Stimulated activated CD4-positive, alpha-beta T cell treated with anti-CD3 and anti-CD28 coated beads, Interleukin-4, amount 100 ng/mL, for 48 hours (primary cell): ENCODE measurements around the gene TENM4.

Experiments used
- DNase-seq, 2 donors: peaks; one replicate each; pipeline ENCODE4 v3.0.0-alpha.2; 2020; ENCODE audit warnings: low read depth in 2 of 2

The TENM4 gene

DNA sequence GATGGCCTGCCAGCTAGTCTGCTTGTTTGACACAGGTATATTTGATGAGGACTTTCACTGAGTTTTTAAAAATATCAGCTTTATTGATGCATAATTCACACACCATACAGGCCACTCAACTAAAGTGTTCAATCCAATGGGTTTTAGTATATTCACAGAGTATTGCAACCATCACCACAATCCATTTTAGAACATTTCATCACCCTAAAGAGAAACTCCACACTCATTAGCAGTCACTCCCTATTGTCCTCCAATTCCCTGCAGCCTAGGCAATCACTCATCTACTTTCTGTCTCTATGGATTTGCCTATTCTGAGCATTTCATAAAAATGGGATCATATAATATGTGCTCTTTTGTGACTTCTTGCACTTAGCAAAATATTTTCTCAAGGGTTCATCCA is 468.2 kb downstream of the TENM4 start:
- DNase-seq: no peak

DNA sequence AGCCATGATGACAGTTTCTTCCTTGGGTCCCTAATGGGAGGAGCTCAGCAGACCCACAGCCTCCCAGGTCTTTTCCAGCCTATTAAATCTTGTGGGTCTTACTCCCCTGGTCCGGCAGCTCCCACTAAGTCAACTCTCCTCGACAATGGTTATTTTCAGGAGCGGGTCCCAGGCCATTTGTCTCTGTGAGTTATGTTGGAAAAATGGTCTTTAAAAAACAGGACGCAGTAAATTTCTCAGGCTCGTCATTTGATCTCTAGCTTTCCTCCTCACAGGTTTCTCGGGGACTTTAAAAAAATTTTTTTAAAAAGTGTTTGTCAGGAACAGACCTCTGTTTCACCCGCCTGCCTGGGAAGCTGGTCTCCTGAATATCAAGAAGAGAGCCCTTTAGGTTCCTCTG is 468.7 kb downstream of the TENM4 start:
- DNase-seq: no peak

DNA sequence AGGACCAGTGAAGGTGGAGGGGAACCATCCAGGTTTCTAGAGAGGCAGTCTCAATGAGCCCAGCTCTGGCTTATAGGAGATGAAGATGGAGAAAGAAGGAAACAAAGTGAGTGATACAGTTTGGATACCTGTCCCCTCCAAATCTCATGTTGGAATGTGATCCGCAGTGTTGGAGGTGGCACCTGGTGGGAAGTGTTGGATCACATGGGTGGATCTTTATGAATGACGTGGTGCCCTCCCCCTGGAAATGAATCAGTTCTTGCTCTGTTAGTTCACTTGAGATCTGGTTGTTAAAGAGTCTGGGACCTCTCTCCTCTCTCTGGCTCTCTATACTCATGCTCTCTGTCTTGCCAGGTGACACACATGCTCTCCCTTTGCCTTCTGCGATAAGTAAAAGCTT is 473.0 kb downstream of the TENM4 start:
- DNase-seq: no peak

- no peak for DNase-seq
These were observed 475.4 kb downstream of the TENM4 start for GRCh38 chr11:78965432-78965831.

GRCh38 chr11:78961937-78962701 is 478.7 kb downstream of the TENM4 start:
- DNase-seq: no peak

DNA sequence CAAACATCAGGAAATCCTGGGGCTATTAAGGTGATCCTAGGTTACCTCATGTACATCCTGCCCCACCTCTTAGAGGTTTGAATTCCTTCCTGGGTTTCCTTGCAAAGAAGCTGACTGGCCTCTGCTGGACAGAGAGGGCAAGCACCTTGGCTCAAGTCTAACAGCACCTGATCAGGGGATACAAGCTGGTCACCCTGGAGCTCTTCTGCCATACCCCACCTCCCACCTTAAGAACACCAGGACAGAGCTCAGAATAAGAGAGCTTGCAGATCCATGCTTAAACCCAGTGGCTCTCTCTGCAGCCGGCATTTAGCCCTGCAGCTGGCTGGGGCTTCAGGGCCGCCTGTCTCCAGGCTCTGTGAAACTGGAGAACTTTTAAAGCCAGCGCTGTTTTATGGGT is 479.6 kb downstream of the TENM4 start:
- no peak for DNase-seq

DNA sequence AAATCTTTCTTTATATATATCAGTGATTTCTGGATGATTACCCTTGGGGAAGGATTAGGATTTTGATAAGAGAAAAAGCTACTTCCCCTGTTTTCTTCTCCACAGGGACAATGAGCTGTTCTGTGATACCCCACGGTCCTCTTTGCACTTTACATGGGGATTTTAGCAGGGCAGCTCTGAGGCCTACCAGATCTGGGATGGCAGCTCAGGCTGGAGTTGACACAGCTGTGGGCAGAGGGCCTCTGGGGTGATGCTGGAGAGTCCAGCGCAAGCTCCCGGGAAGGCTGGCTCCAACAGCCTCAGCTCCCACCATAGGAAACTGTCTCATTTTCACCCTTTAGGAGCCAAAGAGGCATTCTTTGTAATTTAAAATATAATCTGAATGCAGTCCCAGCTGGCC is 482.4 kb downstream of the TENM4 start:
- no peak for DNase-seq

DNA sequence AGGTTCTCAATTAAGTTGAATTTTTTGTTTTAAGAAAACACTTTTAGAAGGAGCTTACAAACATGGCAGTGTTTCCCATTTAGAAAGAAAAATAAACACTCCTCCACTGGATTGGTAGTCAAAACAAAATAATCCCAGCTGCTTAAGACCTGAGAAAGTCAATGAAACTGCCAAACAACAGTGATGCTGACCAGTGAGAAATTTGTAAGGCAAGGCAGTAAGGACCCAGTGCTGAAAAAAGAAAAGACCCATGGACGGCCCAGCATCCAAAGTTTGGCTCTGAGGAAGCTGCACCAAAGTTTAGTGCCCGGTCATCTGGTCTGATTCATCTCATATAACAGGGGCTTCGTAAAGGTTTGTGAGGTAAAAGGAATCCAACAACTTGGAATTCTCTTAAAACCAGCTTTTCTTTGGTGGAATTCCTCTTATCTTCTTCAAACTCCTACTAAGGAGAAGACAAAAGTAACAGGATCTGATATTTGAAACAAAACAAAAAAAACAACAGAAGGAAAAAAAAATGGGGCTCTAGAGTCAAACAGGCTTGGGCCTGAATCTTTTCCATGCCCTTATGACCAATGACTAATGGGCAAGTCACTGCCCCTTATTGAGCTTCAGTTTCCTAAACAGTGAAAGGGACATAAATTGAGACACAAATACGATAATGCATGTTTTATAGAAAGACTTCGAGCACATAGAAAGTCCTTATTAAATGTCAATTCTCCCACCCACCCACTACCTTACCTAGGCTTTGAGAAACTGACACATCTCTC is 483.2 kb downstream of the TENM4 start:
- no peak for DNase-seq

DNA sequence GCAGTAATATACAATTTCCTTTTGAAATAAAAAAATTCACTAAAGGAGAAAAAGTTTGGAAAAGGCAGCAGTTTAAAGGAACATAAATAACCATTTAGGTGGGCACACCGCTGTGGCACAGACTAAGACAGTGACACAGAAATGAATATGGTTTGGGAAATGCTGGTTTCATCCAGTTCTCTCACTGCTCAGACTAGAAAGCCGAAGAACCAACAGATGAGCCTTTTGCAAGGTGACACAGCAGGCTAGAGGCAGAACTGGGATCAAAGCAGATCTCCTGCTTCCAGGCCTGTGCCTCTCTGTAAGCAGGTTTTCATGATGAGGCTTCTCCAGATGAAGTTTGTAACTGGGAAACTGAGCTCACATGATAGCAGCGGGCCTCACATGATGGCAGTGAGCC is 486.1 kb downstream of the TENM4 start:
- no peak for DNase-seq

DNA sequence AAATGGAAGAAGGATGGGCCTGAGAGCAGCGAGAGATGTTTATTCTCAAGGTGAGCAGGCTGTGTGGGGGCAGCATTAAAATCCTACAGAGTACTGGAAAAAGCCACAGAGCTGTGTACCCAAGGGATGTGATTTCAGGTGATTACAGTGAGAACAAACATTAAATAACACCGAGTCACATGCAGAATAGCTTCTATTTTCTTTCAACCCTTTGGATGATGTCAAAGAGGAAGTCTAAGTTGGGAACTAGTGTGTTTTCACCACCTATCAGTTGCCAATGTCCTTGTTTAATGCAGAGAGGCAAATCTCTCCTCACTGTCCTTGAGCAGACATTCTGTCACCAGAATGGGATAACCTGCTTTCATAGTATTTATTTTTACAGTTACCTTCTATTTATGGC is 486.6 kb downstream of the TENM4 start:
- no peak for DNase-seq

DNA sequence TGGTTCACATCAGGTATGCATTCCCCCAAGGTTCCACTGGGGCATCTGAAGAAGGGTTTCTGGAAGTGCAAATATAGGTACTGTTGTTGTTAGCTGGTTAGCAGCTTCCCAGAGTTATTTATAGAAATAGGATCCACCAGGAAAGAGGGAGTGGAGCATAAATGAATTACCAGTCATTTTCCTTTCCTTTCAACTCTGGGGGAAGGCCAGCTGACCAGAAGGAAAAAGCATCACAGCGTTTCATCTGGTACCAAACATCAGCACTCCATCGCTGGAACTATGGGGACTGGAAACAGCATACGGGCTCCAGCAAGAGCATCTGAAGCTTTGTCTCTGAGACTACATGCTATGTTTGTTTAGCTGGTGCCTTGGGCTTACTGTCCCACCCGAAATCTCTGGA is 487.9 kb downstream of the TENM4 start:
- DNase-seq: no peak

DNA sequence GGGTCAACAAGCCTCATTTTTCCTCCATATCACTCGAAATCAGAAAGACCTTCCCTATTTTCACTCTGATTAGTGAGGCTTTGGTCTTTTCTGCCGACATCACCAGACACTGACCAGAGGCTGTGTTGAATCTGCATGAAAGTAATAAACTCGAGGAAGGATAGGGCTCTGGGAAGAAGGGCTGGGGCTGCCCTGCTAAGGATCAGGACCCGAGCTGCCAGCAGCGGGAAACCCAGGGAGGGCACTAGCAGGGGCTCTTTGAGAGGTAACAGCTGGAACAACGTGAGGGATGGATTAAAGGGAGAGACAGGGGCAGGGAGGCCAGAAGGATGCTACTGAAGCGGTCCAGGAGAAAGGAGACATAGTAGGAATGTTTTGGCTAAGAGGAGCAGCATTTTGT is 488.7 kb downstream of the TENM4 start:
- no peak for DNase-seq

- no peak for DNase-seq
These were observed 490.7 kb downstream of the TENM4 start for GRCh38 chr11:78949976-78950690.

DNA sequence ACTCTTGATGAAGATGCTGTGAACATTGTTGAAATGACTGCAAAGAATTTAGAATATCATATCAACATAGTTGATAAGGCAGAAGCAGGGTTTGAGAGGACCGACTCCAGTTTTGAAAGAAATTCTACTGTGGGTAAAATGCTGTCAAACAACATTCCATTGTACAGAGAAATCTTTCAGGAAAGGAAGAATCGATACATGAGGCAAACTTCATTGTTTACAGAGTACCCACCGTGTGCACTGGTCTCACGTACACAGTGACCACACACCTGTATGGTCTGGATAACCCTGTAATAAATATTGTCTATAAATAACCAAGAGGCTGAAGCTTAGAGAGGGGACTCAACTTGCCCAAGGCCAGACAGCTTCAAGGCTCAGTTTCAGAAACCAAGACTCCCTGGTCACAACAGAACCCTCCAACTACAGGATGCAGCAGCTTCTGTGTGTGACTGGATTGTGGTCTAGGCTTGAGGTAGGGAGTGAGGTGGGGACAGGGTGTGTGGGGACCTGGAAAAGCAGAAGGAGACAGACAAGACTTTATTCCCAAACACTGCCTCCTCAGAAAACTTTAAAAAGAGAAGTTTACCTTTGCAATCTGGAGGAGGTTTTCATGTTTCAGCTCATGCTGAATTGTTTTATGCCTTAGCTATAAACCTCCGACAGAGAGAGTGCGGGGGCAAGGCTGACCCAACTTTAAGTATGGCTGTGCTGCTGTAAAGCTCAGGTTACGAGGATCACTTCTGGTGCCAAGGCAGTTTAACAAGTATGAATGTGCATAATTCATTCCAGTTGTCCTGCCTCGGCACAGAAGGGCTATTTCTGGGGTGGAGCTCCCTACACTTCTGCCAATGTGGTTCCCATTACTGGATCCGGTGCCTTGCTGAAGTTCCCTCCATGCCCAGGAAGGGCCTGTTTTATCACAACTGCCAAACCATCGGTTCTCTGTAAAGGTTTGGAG is 493.6 kb downstream of the TENM4 start:
- DNase-seq: no peak

DNA sequence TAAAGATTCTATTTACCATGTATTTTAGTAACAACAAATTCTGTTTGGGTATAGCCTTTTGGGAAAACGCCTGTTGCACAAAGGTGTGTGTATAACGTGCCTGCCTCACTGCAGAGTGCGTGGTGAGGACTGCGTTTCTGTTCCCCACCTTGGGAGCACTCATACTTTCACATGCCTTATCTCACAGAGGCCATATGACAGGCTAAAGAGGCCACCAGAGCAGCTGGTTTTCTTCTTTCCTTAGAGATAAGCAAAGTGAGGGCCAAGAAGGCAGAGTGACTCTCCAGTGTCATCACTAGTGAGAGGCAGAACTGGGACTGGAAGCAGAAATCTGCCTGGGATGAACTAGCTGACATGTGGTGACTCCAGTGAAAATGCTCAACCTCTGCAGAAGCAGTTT is 497.0 kb downstream of the TENM4 start:
- DNase-seq: no peak

- DNase-seq: no peak
These were observed 497.7 kb downstream of the TENM4 start for GRCh38 chr11:78943154-78943553.

DNA sequence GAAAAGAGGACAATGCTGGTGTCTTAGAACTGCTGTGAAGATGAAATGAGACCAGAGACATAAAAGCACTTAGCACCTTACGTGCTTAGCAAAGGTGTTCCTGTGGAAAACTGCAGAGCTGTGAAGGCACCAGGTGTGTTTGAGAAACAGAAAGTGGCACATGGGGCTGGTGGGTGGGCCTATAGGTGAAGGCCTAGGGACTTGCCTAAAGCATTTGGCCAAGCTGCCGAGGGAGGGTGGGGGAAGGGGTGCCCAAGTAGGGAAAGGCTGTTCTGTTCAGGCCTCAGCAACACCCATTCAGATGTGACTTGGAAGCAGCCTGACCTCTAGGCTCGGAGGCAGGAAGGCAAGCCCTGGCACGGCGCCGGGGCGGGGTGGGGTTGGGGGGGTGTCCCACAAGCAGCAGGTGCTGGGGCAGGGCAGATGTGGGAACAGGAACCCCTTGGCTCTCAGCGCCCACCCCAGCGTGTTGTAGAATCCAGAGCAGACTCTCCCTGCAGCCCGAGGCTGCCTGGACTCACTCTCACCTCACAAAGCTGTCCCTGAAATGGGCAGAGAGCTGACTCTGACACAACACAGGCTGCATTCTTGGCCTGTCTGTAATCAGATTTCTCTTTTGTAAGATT is 499.5 kb downstream of the TENM4 start:
- no peak for DNase-seq

DNA sequence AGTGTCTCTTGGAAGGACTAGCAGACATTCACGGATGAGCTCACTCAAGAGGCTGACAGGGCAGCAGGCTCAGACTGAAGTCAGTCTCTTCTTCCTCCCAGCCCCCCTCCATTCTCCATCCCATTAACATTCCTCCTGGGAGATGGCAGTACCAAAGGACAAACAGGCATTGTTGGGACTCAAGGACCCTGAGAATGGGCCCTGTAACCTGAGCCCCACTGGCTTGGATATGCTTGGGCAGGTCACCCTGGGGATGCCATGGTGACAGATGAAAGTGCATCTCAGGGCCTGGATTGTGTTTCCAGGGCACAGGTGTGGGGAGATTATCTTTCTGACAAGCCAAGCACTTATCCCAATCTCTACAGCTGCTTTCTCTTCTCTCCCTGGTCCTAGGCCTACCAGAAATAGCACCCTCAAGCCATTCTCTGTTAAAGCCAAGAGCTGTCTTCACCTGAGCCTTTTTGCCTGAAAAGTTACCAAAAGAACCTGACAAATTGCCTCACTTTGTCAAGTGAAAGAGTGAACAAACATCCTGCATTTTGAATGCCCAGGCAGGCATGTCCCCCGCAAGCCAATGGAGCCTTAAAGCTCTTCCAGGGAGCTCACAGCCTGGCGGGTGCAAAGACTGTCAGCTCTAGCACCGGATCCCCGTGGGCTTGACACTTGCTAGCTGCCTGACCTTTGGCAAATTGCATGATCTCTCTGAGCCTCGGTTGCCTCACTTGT is 500.2 kb downstream of the TENM4 start:
- DNase-seq: no peak

DNA sequence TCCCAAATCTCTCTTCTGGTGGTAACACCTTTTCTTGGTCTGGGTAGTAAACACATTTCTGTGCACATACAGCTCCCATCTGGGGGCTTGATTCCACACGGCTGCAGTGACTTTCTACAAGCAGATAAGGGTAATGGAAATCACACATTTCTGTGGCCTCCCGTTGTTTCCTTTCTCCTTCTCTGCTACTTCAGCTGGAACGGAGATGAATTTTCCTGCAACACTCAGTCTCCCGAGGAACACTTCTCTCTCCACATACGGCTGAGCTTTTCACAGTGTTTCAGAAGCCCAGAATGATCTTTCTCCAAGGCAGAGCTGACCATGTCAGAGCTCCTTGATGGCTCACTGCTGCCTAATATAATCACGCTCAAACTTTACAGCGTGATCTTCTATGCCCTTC is 501.9 kb downstream of the TENM4 start:
- DNase-seq: no peak

DNA sequence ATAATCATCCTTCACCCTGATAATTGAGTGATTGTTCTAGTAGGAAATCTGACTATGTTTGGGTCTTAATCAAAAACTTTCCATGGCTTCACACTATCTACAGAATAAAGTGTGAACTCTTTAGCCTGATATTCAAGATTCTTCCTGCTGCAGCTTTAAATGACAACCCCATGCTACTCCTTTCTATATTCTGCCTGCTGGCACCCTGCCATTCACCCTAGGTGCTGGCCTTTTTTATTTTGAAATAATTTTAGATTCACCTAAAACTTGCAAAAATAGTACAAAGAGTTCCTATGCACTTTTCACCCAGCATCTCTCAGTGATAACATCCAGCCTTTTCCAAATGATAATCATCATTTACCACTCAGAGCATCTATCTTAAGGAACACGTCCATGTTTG is 502.8 kb downstream of the TENM4 start:
- DNase-seq: no peak
